Central memory CD8-positive, alpha-beta T cell (primary cell): ENCODE results near the gene SRP68.
A peak's percentile ranks its signal among the peaks of the same experiment; 100 is the strongest.

Experiments
- ATAC-seq: fragments of 150-1000 bp; cut with Tn5 transposase; replicated peaks from 2 replicates; pipeline ENCODE4 v1.10.0; 2022; ENCODE audit warnings: mild to moderate bottlenecking, moderate FRiP score, moderate number of reproducible peaks; ENCODE audit not compliant: poor library complexity, severe bottlenecking; ENCODE audit errors: extremely low read depth
- DNase-seq, 2 donors: peaks; one replicate each; pipeline ENCODE4 v3.0.0; 2021; ENCODE audit warnings: low spot score in 2 of 2
- H3K27ac Mint-ChIP-seq: one replicate; pipeline ENCODE4 v1.8.0; 2022; ENCODE audit warnings: low read depth, mild to moderate bottlenecking, moderate library complexity, mixed read lengths
- H3K27me3 Mint-ChIP-seq: one replicate; pipeline ENCODE4 v1.8.0; 2022; ENCODE audit warnings: mixed read lengths
- H3K36me3 Mint-ChIP-seq: one replicate; pipeline ENCODE4 v1.8.0; 2022; ENCODE audit warnings: mild to moderate bottlenecking, moderate library complexity, mixed read lengths; ENCODE audit not compliant: insufficient read depth
- H3K4me1 Mint-ChIP-seq: one replicate; pipeline ENCODE4 v1.8.0; 2022; ENCODE audit warnings: mixed read lengths
- H3K4me3 Mint-ChIP-seq: one replicate; pipeline ENCODE4 v1.8.0; 2022; ENCODE audit warnings: mild to moderate bottlenecking, moderate library complexity, mixed read lengths
- H3K9me3 Mint-ChIP-seq: one replicate; pipeline ENCODE4 v1.8.0; 2022; ENCODE audit warnings: mixed read lengths

SRP68 gene

DNA sequence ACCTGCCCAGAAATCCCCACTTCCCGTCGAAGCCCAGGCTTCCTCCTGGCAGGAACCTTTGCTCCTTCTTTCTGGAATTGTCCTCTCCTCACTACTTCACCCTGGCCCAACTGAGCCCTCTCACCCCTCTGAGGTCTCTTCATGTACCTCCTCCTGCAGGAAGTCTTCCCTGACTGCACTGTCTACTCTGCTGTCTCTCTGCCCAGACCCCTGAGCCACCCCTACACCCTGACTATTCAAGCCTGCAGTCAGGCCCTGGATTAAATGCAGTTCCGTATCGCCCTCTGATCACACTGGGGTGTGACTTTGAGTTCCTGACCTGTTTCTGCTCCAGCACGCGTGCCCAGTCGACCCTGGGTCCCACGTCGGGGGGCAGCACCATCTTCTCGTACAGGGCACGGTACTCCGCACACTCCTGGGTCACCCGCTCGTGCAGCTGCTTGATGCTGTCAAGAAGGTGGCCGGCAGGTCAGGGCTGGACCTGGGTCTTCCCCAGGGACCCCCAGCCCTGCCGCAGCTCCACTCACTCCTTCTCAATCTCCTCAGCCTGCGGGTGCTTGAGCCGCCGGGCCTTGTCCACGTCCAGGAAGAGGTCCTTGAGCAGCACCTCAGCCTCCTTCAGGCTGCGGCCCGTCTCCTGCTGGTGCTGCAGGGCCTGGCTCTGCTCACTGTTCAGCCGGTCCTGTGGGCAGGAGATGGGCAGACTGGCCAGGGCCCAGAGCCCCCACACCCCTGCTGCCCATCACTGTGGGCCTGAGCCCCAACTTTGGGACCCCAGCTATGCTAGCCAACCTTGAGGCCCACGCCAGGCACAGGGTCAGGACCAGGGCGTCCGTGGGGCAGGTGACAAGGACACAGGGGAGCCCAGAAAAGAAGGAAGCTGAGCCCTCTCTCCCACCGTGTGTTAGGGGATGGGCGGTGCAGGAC is 49.1 kb downstream of the SRP68 start:
- no peak for DNase-seq
- Mint-ChIP-seq H3K36me3 (peaks cover 3% of the 10 kb centered on the region), H3K4me3 (no peak overlapping the region), H3K27ac (peak overlapping the region; percentile 33), H3K27me3 (no peaks in the 10 kb centered on the region), H3K4me1 (no peaks in the 10 kb centered on the region), H3K9me3 (no peaks in the 10 kb centered on the region)
- ATAC-seq = no peak

DNA sequence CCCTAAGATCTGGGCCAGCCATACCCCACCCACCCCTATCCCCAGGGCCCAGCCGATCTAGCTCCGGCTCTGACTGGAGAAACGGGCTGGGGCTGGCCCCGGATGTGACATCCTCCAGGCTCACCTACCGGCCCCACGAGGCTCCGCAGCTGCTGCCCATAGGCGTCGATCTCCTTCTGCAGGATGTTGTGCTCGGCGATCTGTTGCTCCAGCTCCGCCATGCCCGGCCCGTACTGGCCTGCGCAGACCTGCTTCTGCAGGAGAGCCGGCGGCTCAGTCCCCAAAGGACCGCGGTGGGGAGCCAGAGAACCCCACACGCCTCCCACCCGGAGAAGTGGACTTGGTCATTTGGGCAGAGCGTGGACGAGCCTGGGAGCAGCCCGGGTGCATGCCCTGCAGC is 50.0 kb downstream of the SRP68 start:
- H3K36me3 Mint-ChIP-seq = peaks cover 3% of the 10 kb centered on the region
- DNase-seq = no peak
- no peak overlapping the region for H3K4me3 Mint-ChIP-seq
- ATAC-seq = no peak
- H3K4me1 Mint-ChIP-seq = no peaks in the 10 kb centered on the region
- H3K27me3 Mint-ChIP-seq = no peaks in the 10 kb centered on the region
- H3K27ac Mint-ChIP-seq = peak overlapping the region; percentile 33
- no peaks in the 10 kb centered on the region for H3K9me3 Mint-ChIP-seq

DNA sequence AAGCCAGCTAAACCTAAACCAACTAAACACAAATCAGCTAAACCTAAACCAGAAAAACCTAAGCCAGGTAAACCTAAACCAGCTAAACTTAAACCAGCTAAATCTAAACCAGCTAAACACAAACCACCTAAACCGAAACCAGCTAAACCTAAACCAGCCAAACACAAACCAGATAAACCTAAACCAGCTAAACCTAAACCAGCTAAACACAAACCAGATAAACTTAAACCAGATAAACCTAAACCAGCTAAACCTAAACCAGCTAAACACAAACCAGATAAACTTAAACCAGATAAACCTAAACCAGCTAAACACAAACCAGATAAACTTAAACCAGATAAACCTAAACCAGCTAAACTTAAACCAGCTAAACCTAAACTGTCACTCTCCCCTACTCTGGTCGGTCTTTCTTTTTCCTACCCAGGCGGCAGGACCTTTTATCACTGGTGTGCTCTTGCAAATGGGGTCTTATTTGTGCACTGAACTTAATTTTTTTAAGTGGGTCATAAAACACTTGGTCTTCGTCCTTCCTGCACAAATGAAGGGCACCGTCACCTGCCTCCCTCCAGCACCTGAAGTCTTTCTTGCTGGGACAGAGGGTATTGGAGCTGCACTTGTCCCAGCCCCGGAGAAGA is 52.4 kb downstream of the SRP68 start:
- ATAC-seq (no peak), DNase-seq (no peak)
- Mint-ChIP-seq H3K27me3 (no peaks in the 10 kb centered on the region), H3K4me1 (no peaks in the 10 kb centered on the region), H3K4me3 (no peak overlapping the region), H3K36me3 (peaks cover 3% of the 10 kb centered on the region), H3K27ac (peak overlapping the region; percentile 81), H3K9me3 (no peaks in the 10 kb centered on the region)

DNA sequence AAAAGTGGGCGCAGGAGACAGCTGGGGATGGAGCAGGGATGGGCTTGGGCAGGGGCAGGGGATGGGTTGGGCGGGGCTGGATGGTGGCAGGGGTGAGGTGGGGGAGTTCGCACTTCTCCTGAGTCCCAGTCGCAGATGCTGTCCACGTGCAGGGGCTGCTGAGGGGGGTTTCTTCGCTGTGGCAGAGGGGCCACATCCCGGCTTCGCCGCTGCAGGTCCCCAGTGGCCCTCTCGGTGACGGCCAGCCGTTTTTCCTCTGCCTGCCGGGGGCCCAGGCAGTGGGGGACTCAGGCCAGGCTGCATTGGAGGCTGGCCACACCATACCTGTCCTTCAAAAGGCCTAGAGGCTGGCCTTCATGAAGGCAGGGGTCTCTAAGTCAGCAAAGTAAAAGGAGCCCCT is 53.5 kb downstream of the SRP68 start:
- H3K9me3 Mint-ChIP-seq = no peaks in the 10 kb centered on the region
- H3K36me3 Mint-ChIP-seq = peaks cover 3% of the 10 kb centered on the region
- DNase-seq = no peak
- H3K27ac Mint-ChIP-seq = no peak overlapping the region
- H3K27me3 Mint-ChIP-seq = no peaks in the 10 kb centered on the region
- peaks cover 7% of the 10 kb centered on the region for H3K4me1 Mint-ChIP-seq
- no peak overlapping the region for H3K4me3 Mint-ChIP-seq
- ATAC-seq = no peak

DNA sequence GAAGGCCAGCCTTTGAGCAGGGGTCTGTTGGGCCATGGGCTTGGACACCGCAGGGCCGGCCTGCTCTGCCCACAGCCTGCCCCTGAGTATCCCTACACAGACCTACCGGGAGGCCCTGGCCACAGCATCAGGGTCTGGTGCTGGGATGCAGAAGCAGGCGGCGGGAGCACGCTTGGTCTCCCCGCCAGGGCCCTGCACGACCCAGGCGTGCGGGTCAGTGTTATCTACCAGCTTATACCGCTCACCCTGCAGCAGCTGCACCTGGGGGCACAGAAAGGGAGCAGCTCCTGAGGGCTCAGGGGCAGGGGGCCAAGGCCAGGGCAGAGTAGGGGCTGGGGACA is 54.0 kb downstream of the SRP68 start:
- Mint-ChIP-seq H3K36me3 (peaks cover 3% of the 10 kb centered on the region), H3K9me3 (no peaks in the 10 kb centered on the region), H3K4me1 (peaks cover 7% of the 10 kb centered on the region), H3K4me3 (no peak overlapping the region), H3K27me3 (no peaks in the 10 kb centered on the region), H3K27ac (no peak overlapping the region)
- ATAC-seq (no peak), DNase-seq (no peak)

DNA sequence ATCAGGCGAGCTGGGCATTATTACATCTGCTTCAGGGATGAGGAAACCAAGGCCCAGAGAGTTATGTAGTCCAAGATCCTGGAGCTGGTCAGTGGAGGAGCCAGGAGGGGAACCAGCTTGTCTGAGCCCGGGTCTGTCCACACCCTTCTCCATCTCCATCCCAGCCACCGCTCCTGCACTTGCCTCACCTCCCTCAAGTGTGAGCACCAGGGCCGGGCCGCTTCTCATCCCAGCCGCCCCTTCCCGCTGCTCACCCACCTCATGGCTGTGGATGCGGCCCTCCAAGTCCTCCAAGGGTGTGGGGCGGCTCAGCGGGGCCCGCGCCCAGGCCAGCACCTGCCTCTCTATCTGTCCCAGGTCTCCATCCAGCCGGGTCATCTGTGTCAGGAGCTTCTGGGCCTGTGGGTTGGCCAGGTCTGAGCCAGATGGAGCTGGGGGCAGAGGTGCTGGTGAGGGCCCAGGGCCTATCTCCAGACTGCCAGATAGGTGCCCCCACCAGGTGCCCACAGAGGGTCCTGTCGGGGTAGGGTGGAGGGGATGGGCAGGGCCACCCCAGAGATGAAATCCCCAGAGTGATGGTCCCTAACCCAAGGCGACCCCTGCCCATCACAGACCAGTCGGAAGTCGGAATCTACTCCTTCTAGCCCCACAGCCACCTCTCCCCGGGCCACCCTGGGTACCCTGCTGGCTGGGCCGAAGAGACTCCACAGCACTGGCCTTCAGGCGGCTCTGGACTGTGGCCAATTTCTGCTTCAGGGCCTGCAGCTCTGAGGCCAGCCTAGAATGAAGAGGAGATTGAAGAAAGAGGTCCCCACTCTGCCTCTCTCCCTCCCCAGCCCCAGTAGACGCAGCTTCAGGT is 54.6 kb downstream of the SRP68 start:
- H3K9me3 Mint-ChIP-seq = no peaks in the 10 kb centered on the region
- H3K36me3 Mint-ChIP-seq = peaks cover 5% of the 10 kb centered on the region
- H3K27ac Mint-ChIP-seq = no peak overlapping the region
- ATAC-seq (no peak), DNase-seq (no peak)
- H3K4me1 Mint-ChIP-seq = peaks cover 7% of the 10 kb centered on the region
- H3K27me3 Mint-ChIP-seq = no peaks in the 10 kb centered on the region
- H3K4me3 Mint-ChIP-seq = no peak overlapping the region

DNA sequence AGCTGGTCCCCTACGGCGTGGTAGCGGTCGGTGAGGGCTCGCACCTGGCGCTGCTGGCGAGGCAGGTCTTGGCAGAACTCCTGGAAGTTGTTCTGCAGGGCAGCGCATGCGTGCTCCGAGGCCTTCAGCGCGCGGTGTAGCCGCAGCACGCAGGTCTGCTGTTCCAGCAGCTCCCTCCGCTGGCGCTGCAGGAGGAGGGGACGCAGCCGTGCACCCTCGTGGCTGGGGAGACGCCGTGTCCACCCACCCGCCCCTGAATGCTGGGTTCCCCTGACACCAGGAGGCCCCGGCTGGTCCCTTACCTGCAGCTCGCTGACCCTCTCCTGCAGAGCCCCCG is 57.4 kb downstream of the SRP68 start:
- peaks cover 7% of the 10 kb centered on the region for H3K4me1 Mint-ChIP-seq
- H3K27me3 Mint-ChIP-seq = no peaks in the 10 kb centered on the region
- ATAC-seq = no peak
- no peaks in the 10 kb centered on the region for H3K9me3 Mint-ChIP-seq
- H3K36me3 Mint-ChIP-seq = peaks cover 2% of the 10 kb centered on the region
- no peak overlapping the region for H3K27ac Mint-ChIP-seq
- H3K4me3 Mint-ChIP-seq = no peak overlapping the region
- DNase-seq = no peak

DNA sequence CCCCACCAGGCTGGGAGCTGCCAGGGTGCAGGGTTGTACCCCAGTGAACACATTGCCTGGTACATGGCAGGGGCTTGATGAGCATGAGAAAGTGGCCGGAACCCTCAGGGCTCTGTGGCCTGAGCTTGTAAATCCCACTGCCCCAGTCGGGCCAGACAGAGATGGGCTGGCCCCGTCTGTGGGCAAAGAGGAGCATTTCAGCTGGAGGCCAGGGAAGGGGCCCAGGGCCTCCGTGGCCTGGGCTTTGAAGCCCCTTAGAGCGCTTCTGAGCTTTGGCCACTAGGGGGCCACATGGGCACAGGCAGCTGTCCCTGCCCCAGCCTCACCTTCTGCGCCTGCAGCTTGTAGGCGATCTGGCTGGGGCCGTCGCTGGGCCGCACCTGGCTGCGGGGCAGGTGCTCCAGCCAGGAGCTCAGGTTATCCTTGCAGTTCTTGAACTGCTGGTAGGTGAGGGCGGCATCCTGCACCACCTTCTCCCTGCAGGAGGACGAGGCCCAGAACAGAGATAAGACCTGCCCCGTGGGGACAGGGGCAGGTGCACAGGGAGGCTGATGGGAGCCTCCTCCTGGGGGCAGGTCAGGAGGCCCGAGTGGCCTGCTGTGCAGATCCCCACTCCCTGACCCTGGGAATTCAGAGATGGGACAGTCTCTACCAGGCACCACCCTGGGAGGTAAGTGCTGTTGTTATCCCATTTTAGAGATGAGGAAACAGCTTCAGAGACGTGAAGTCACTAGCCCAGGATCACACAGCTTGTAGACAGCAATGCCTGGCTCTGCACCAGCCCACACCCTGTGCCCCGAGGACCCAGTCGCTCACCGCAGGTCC is 58.0 kb downstream of the SRP68 start:
- Mint-ChIP-seq H3K27me3 (no peaks in the 10 kb centered on the region), H3K36me3 (peaks cover 2% of the 10 kb centered on the region), H3K4me1 (peaks cover 7% of the 10 kb centered on the region), H3K27ac (no peak overlapping the region), H3K9me3 (no peaks in the 10 kb centered on the region), H3K4me3 (no peak overlapping the region)
- ATAC-seq (peak; percentile 95), DNase-seq (peak; percentile 54 to 58)

DNA sequence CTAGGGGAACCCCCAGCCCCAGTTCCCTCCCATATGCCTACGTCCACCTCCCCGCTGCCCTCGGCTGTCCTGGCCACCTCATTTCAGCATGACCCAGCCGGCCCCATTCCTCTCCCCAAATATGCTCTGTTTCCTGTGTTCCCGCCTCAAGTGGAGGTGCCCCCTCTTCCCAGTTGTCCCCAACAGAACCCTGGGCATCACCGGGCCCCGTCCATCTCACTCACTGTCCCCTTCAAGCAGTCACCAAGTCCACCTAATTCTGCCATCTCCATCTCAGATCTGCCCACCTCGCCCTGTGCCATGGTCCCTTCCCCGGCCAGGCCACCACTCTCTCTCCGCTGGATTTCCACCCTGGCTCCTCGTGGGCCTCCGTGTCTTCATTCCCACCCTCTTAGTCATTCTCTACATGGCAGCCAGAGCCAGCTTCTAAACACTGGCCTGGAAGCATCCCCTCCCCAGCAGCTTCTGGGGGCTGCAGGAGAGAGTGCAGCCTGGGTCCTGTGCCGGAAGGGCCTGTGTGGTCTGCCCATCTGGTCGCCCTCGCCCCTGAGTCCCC is 58.9 kb downstream of the SRP68 start:
- Mint-ChIP-seq H3K4me3 (no peak overlapping the region), H3K27me3 (no peaks in the 10 kb centered on the region), H3K27ac (no peak overlapping the region), H3K36me3 (peaks cover 4% of the 10 kb centered on the region), H3K9me3 (no peaks in the 10 kb centered on the region), H3K4me1 (peaks cover 7% of the 10 kb centered on the region)
- DNase-seq = no peak
- ATAC-seq = no peak

DNA sequence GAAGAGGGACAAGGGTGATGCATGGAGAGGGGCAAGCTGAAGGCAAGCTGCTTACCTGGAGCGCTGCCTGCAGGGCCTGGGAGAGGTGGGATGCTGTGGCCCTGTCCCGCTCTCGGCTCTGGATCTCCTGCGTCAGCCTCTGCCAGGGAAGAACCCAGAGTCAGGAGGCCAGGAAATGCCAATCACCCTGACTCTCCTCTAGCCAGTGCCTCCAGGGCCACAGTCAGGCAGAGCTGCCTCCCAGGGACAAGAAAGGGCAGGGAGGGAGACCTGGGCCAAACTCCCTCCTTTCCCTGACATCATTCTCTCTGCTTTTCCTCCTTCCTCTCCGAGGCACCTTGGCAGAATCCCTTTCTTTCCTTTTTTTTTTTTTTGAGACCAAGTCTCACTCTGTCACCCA is 60.4 kb downstream of the SRP68 start:
- peaks cover 4% of the 10 kb centered on the region for H3K36me3 Mint-ChIP-seq
- no peak for ATAC-seq
- no peaks in the 10 kb centered on the region for H3K27me3 Mint-ChIP-seq
- DNase-seq = no peak
- H3K4me3 Mint-ChIP-seq = no peak overlapping the region
- H3K4me1 Mint-ChIP-seq = peaks cover 7% of the 10 kb centered on the region
- no peaks in the 10 kb centered on the region for H3K9me3 Mint-ChIP-seq
- H3K27ac Mint-ChIP-seq = no peak overlapping the region

DNA sequence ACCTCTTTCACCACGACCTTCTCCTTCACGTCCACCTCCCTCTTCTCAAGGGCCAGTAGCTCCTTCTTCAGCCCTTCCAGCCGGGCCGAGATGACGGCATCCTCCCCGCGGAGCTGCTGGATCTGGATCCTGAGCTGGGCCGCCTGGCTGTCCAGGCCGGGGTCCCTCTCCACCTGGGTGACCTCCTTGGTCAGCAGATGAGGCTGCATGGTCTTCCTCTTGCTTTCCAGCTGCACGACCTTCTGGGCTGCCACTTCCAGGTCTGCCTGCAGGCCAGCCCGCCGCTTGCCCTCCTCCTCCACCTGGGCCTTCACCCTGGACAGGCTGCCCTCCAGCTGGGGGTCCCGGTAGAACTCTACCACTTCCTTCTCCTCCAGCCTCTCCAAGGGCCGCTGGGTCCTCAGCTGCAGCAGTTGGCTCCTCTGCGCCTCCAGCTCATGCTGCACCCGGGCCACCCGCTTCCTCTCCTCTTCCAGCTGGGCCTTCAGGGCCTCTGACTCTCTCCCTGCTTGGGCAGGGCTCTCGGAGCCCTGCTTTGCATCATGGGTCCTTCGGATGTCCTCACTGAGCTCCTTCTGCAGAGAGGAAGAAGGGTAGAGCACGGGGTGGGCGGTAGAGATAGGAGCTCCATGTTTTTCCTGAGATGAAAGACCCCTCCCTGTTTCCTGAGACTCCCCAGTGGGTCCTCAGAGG is 62.2 kb downstream of the SRP68 start:
- Mint-ChIP-seq H3K27me3 (no peaks in the 10 kb centered on the region), H3K27ac (no peak overlapping the region), H3K4me1 (peaks cover 7% of the 10 kb centered on the region), H3K9me3 (no peaks in the 10 kb centered on the region), H3K36me3 (peaks cover 9% of the 10 kb centered on the region), H3K4me3 (no peak overlapping the region)
- DNase-seq (no peak), ATAC-seq (no peak)
